Skin of body (tissue), 2 donors: ENCODE data around the gene NSMCE1. TPM values are rescaled to one million over a fixed set of nuclear protein-coding genes. Genes with fewer than 3 reads are reported as not detected.
"Not testable (repeated sequence)": the region's sequence is repeated elsewhere in the genome, so short reads cannot be mapped to it uniquely, and the experiment has no call there.

ENCODE experiments used
- DNase-seq: peaks from one replicate; lab custom pipeline; 2025; lab: John Stamatoyannopoulos, UW
- total RNA-seq: library from RNA; depleted of rRNA; stranded (reverse); fragments of >200 nt; gene quantifications from one replicate; pipeline ENCODE4 v1.2.3, GENCODE V29; 2014

The NSMCE1 gene
- total RNA-seq, 1 donor from 2014 or later: 33.7 TPM

DNA sequence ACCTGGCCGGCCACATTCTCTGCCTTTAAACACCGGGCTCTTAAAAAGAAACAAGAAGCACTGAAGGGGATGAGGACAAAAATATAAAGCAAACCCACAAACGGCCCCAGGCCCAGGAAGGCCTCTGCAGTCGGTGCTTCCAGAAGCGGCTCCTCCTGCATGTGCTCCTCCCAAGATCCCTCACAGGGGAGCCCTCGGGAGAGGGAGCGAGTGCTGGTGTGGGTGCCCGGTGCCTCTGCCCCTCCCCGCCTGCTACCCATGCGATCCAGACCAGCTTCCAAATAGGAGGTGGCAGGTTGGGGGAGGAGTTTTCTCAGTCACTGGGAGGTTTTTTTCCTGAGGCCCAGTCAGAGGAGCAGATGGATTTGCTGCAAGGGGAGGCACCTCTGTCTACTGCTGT, 49.4 kb downstream of the NSMCE1 start:
- no peak for DNase-seq

DNA sequence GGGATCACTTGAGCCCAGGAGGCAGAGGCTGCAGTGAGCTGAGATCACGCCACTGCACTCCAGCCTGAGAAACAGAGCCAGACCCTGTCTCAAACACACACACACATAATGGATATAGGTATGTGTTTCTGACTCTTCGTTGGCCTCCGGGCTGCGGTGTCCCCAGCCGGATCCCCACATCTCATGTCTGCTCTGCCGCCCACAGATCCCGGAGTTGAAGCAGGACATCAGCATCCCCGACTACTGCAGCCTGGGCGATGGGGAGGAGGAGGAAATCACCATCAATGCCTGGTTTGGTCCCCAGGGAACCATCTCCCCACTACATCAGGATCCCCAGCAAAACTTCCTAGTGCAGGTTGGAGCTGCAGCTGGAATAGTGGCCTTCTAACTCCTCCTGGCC, 49.8 kb downstream of the NSMCE1 start:
- DNase-seq: no peak

DNA sequence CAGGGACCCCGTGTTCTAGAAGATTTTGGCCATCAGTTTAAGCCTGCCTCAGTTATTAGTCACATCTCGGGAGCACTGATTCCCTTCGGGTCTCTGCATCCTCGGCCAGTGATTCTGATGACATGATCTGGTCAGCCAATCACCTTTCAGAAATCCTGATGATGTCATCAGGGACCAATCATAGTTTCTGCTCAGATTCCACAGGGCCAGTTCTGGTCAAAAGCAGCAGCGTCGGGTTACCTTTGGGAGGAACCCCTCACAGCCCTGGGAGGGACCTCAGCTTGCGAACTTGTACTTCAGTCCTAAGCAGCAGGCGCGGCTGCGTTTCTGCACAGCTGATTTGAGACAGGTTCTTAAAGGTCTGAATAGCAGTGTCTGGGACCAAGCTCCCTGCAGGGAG, 51.3 kb downstream of the NSMCE1 start:
- DNase-seq: peak; percentile 22

DNA sequence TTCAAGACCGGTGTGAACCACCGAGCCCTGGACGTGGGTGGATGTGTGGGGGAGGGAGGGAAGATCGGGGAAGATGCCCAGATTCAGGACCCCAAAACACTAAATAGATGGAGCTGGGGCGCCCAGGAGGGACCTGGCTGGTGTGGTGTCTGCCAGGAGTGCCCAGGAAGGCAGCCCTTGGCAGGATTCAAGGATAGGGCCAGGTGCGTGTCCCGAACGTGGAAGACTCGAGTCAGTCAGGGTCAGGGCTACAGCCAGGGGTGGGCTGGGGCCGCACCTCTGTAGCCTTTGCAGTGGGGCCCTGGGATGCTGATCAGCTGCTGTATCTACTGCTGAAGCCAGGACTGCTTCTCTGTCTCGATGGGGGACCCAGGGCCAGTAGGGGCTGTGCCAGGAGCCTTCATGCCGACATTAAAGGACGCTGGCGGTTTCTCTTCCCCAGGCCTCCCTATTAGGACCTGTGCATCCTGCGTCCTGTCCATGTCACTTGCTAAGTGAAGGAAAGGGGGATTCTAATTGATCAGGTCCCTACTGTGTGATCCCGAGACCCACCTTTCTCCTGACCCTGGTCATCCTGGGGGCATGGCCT, 52.2 kb downstream of the NSMCE1 start:
- no peak for DNase-seq

DNA sequence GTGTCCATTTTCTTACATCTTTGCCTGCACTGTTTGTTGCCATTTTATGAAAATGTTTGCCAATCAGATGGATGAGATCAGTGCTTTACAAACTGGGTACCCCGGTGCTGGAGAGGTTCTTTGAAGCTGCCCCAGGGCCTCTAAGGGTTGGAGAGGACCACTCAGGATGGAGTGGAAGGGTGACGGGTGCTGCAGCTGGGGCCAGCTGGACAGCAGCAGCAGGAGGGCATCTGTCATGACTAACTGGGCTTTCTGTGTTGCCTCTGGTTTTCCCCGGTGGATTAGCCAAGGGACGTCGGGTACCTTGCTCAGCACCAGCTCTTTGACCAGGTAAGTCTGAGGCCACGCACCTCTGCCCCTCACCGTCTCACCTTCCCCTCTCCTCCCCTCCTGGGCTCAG, 52.9 kb downstream of the NSMCE1 start:
- no peak for DNase-seq

DNA sequence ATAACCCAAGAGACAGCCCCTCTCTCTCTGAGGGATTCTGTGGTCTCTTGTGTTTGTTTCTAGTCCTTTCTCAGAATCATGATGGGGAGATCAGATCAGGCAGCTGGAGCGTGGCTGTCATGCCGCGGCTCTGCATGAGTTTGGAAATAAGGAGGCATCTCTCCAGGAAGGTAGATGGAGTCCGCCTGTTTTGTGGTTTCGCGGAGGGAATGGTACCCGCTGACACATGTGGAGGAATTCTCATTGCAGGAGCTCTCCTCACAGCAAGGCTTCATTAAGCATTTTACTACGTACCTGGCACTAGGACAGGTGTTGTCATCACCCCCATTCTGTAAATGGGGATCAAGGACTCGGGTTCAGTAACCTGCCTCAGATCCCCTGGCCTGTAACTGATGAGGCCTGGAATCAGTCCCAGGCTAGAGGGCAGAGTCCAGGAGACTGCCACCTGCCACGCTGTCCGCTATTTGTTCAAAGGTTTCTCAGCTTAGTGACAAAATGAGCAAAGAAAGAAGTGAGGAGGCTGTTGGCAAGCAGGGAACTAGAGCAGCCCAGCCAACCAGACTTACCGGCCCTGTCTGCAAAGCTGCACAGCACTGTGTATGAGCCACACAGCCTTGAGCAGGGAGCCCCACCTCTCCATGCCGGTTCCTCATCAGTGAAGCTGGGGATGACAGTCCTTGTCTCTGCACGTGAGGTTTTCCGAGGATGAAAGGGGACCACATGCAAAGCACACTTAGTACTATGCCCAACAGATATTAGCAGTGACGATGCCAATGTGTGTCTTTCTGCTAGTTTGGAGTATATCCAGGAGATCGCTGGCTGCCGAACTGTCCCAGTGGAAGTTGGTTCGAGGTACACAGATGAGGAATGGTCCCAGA, 54.2 kb downstream of the NSMCE1 start:
- DNase-seq: no peak

DNA sequence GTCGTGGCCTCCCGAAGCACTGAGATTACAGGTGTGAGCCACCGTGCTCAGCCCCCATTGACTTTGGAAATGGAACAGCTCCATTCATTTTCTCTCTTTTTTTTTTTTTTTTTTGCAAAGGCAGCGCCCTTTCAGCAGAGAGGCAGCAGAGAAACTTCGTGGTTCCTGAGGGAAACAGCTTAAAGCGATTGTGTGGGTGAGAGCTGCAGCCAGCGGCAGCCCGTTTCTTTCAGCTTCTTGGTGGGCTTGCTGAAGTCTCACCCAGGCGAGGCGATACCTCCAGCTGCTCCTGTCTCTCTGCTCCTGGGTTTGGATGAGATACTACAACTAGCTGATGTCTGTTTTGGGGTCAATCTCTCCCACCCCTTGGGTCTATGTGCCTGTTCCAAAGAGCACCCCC, 57.5 kb downstream of the NSMCE1 start:
- no peak for DNase-seq

DNA sequence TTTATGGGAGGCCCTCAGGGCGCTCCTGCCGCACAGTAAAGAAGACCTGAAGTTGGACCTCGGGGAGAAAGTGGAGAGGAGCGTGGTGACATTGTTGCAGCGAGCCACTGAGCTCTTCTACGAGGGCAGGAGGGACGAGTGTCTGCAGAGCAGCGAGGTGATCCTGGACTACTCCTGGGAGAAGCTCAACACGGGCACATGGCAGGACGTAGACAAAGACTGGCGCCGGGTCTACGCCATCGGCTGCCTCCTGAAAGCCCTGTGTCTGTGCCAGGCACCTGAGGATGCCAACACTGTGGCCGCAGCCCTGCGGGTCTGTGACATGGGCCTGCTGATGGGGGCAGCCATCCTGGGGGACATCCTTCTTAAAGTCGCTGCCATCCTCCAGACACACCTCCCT, 58.4 kb downstream of the NSMCE1 start:
- no peak for DNase-seq

DNA sequence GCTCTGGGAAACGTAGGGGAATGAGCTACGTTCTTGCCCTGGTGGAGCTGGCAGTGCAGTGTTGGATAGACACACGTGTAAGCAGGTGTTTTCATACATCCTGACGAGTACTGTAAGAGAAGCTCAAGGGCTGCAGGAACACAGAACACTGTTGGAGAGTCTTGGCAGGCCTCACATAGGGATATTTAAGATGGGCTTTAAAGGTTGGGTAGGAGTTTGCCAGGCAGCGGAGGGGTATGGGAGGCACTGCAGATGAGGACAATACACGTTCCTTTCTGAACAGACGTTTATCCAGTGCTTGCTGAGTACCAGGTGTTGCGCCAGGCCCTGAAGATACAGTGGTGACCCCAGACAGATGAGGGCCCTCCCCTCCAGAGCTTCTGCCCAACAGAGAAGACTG, 59.0 kb downstream of the NSMCE1 start:
- no peak for DNase-seq

DNA sequence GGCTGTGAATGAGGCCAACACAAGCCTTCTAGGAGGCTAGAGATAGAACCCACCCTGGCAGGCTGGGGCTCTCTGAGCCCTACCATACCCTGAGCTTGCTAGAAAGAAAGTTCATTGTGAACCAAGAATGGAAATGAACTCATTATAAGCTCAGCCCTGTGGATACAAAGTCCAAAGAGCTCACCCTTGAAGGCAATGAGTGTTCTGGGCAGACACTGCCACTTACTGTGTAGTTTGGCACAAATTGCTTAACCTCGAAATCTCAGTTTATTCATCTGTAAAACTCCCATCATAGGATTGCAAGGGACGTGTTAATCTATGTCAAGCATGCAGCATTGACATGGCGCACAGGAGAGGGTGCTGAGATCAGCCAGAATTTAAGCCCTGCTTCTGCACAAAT, 59.8 kb downstream of the NSMCE1 start:
- no peak for DNase-seq

DNA sequence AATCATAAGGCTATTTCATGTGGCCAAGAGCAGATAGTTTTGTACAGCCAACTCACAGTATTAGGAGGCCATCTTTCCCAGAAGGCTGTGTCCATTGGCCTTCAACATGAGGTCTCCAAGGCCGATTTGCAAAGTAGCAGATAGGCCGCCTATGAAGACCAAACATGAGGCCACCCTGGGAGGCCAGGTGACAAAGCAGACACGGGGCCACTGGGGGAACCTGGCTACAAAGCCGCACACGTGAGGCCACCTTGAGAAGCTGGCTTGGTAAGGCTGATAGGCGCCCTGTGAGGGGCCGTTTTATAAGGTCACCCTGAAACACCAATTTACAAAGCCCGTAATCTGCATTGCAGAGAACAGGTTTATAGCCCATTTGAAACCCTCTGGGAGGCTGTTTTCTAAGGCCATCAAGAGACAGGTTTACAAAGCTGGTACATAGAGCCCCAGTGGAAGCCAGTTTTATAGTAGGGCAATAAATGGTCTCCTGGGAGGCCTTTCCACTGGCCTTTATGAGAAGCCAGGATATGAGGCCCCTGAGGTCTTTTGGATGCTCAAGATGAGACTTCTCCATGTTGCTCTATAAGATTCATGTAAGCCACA, 60.4 kb downstream of the NSMCE1 start:
- DNase-seq: no peak

DNA sequence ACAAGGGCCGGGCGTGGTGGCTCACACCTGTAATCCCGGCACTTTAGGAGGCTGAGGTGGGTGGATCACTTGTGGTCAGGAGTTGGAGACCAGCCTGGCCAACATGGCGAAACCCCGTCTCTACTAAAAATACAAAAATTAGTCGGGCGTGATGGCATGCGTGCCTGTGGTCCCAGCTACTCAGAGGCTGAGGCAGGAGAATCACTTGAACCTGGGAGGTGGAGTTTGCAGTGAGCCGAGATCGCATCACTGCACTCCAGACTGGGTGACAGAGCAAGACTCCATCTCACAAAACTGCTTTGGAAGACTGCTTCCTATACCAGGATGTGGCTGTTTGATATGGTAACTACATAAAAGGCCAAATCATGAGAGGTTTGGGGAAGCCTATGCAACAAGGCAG, 61.5 kb downstream of the NSMCE1 start:
- DNase-seq: not testable (repeated sequence)

DNA sequence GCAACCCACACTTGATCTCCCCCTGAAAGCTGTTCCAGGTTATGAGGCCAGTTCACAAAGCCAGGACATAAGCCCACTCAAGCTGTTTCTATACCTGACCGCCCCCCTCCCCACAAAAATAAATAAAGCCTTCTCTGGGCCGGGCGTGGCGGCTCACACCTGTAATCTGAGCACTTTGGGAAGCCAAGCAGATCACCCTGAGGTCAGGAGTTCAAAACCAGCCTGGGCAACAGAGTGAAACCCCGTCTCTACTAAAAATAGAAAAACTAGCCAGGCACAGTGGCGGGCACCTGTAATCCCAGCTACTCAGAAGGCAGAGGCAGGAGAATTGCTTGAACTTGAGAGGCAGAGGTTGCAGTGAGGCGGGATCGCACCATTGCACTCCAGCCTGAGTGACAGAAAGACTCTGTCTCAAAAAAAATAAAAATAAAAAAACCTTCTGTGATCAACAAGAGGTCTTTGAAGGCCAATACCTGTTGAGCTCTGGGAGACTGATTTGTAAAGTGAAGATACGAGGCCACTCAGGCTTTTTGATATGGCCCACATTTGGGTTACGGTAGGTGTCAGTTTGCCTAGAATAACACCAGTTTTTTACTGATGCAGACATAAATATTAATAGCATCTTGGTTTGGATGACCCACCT, 63.0 kb downstream of the NSMCE1 start:
- DNase-seq: no peak

DNA sequence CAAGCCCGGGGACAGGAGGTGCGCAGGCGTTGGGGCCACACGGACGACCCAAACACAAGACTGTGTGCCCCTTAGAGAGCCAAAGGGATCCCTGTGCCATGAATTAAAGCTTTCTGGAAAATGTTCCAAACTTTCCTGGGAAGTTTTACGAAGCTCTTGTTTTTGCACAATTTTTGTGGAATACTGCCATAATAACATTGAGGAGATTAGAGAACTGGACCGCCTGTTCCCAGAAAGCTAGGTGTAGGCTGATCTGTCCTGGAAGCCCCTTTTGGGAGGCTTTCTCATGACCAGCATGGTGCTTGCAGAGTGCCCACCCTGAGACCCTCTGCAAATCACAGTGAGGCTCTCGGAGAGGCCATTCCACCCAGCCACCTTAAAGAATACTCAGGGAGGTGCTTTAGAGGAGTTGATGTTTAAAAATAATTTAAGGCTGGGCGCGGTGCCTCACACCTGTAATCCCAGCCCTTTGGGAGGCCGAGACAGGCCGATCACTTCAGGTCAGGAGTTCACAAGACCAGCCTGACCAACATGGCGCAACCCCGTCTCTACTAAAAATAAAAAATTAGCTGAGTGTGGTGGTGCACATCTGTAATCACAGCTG, 64.2 kb downstream of the NSMCE1 start:
- no peak for DNase-seq

DNA sequence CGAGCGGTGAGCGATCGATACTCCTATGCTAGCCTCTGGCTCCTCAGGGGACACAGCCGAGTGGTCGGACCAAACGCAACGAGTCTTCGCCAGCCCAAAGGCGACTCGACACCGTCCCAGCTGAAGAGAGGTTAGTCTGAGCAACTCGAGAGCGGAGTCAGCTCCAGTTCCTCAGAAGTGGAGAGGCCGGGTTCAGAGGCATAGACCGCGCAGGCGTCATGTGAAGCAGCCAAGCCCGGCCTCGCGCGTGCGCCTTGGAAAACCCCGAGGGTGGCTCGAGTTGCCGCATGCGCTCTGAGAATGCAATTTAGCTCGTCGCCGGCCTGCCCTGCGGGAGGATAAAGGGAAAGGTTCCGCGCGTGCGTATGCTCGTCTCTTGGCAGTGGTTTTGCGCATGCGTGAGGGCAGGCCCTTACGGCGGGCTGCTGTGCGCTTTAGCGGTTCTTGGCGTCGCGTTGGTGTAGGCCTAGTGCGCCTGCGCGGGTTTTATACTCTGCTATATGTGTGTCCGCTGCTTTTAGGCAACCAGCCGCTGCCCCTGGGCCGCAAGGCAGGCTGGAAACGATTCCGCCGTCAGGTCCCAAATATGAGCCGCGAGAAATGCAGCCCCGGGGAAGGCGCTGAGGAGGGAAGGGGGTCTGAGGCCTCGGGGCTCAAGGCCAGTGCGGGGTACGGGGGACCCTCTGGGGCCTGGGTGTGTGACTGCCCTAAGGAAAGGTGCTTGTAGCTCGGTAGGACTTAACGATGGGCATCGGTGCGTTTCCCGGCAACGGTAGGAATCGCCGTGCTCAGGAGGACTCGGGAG, 64.9 kb downstream of the NSMCE1 start, which contains the start of gene KDM8:
Gene KDM8, plus strand, starts transcription at position 20 of the 805 bp plus-strand sequence. CDS start 6,598 bp downstream, outside the sequence.
- peak; percentile 100 for DNase-seq

DNA sequence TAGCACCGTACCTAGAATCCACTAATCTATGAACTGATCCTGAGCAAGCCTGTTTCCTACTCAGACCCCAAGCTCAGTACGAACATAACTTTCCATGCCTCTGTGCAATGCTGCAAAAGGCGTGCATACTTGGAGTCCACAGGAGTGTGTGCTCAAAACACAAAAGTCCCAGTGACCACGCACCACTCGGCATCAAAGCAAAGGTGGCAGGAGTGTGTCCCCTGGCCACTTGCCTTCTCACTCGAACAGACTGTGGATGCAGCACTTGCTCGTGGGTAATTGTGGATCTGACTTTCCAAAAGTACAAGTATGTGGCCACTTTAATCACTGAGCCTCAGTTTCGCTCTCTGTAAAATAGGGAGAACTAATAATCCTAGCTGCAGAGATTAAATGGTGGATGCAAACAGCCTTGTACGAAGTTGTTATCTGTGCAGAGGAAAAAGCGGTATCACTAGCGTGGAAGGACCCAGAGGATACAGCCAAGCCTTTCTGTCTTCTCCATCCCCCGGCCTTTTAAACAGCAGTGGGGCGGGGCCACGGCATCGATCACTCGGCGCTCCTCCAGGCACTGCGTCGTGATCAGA, 65.6 kb downstream of the NSMCE1 start:
- DNase-seq: no peak

DNA sequence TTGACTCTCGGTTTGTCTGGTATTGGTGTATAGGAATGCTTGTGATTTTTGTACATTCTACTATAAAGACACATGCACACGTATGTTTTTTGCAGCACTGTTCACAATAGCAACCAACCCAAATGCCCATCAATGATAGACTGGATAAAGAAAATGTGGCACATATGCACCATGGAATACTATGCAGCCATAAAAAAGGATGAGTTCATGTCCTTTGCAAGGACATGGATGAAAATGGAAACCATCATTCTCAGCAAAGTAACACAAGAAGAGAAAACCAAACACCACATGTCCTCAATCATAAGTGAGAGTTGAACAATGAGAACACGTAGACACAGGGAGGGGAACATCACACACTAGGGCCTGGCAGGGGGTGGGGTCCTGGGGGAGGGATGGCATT, 67.7 kb downstream of the NSMCE1 start:
- not testable (repeated sequence) for DNase-seq

DNA sequence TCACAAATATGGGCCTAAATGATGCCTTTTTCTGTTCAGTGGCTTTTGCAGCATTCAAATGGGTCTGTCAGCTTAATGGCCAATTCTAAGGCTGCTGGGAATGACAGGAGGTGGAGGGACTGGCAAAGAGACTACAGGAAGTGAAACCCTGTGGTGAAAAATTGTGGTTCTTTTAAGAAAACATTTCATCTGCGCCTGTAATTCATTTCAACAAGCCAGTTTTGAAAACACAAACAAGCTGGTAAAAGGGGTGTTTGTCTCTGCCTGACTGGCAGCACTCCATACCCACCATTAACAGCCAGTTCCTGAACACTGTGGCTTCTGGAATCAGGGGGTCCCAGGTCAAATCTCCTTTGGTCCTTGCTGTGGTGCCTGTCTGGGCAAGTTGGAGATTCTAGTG, 68.8 kb downstream of the NSMCE1 start:
- DNase-seq: no peak

DNA sequence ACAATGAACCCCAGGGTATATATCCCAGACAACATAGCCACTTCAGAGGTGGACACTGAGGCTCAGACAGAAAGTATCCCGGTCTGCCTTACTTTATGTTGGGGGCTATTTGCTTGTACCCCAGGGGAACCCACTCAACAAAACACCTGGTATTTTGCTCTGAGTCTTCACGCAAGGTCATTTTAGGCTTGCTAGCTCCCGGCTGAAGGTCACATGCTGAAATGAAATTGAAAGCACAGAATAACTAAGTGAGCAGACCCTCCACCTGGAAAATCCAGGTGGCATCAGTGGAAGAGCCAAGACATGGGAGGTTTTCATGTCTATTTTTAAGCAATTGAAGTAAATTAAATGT, 69.4 kb downstream of the NSMCE1 start:
- DNase-seq: no peak

DNA sequence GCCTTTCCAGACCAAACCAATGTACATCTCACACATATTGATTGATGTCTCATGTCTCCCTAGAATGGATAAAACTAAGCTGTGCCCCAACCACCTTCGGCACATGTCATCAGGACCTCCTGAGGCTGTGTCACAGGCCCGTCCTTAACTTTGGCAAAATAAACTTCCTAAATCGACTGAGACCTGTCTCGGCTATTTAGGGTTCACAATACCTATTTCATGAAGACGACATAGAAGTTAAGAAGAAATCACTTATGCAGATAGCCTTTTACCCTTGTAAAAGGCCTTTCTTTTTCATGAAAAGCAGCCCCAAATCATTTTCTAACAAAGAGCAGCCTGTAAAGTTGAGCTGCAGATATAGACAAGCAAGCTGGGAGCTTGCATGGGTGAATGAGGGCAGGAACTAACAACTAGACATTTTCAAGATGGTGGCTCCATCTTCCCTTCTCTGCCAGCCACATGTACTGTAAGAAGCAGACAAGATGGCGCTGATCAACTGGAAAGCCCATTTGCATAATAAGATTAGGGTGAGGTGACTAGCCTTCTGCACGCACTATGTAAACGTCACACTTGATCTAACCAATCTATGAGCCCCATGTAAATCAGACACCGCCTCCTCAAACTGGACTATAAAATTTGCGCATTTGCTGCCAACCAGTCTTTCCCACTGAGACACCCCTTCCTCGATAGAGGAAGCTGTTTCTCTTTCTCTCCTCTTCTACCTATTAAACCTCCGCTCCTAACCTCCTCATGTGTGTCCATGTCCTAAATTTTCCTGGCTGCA, 69.9 kb downstream of the NSMCE1 start:
- no peak for DNase-seq
